DND-41 (cell line): Measurements from ENCODE around the gene EZH1.
A peak's percentile ranks its signal among the peaks of the same experiment; 100 is the strongest.

Experiments used
- ATAC-seq: fragments of 200-7000 bp; cut with Tn5 transposase; 3 replicates; pipeline ENCODE4 v1.9.1; 2021; ENCODE audit warnings: low read depth; ENCODE audit not compliant: insufficient read depth
- DNase-seq: peaks from one replicate; pipeline ENCODE4 v3.0.0-alpha.2; 2020
- H2AFZ ChIP-seq: 2 replicates; pipeline ENCODE4 v1.6.0; 2012; ENCODE audit warnings: low read depth, low read length
- H3K27ac ChIP-seq: 2 replicates; pipeline ENCODE4 v1.5.1; 2012; ENCODE audit warnings: low read length, inconsistent platforms
- H3K27me3 ChIP-seq: fragments of 200-600 bp; sonication (generic); 2 replicates; pipeline ENCODE4 v1.6.0; 2012; ENCODE audit warnings: low read length, mild to moderate bottlenecking, inconsistent platforms; ENCODE audit not compliant: insufficient read depth, poor library complexity
- H3K36me3 ChIP-seq: 2 replicates; pipeline ENCODE4 v1.5.1; 2012; ENCODE audit warnings: low read length, inconsistent platforms; ENCODE audit not compliant: insufficient read depth
- H3K4me1 ChIP-seq: 2 replicates; pipeline ENCODE4 v1.5.1; 2012; ENCODE audit warnings: mild to moderate bottlenecking, low read length; ENCODE audit not compliant: insufficient read depth
- H3K4me2 ChIP-seq: 2 replicates; pipeline ENCODE4 v1.6.0; 2012; ENCODE audit warnings: mild to moderate bottlenecking, moderate library complexity, low read length, inconsistent platforms; ENCODE audit not compliant: insufficient read depth
- H3K4me3 ChIP-seq, 2 experiments: fragments of 200-600 bp in 1 of 2; shearing (Covaris generic) in 1 of 2; 2 replicates each; pipeline ENCODE4 v1.5.1; 2012 to 2016; ENCODE audit warnings: inconsistent platforms in 2 of 2, low read length in 2 of 2, mild to moderate bottlenecking in 2 of 2, low read depth in 1 of 2, moderate library complexity in 1 of 2
- H3K79me2 ChIP-seq: 2 replicates; pipeline ENCODE4 v1.6.0; 2012; ENCODE audit warnings: low read length, inconsistent platforms; ENCODE audit not compliant: insufficient read depth
- H3K9ac ChIP-seq: 2 replicates; pipeline ENCODE4 v1.6.0; 2012; ENCODE audit warnings: low read depth, mild to moderate bottlenecking, inconsistent platforms, low read length, moderate library complexity
- H3K9me3 ChIP-seq: 2 replicates; pipeline ENCODE4 v1.5.1; 2012; ENCODE audit warnings: low read length, moderate library complexity, mild to moderate bottlenecking, inconsistent platforms; ENCODE audit not compliant: insufficient read depth, severe bottlenecking
- H4K20me1 ChIP-seq: 2 replicates; pipeline ENCODE4 v1.6.0; 2012; ENCODE audit warnings: low read length; ENCODE audit not compliant: insufficient read depth
- EZH2 ChIP-seq: IDR thresholded peaks from 3 replicates; pipeline ENCODE4 v1.6.1; 2012; ENCODE audit warnings: borderline replicate concordance, low read depth, mild to moderate bottlenecking, moderate library complexity, low read length, inconsistent platforms; ENCODE audit not compliant: severe bottlenecking
- TF ChIP-seq, protein P1 (sequence below): IDR thresholded peaks from 2 replicates; pipeline ENCODE4 v1.5.1; 2012; ENCODE audit warnings: borderline replicate concordance, low read length, moderate library complexity, mild to moderate bottlenecking; ENCODE audit not compliant: poor library complexity, severe bottlenecking; ENCODE audit errors: extremely low read depth

The EZH1 gene

DNA sequence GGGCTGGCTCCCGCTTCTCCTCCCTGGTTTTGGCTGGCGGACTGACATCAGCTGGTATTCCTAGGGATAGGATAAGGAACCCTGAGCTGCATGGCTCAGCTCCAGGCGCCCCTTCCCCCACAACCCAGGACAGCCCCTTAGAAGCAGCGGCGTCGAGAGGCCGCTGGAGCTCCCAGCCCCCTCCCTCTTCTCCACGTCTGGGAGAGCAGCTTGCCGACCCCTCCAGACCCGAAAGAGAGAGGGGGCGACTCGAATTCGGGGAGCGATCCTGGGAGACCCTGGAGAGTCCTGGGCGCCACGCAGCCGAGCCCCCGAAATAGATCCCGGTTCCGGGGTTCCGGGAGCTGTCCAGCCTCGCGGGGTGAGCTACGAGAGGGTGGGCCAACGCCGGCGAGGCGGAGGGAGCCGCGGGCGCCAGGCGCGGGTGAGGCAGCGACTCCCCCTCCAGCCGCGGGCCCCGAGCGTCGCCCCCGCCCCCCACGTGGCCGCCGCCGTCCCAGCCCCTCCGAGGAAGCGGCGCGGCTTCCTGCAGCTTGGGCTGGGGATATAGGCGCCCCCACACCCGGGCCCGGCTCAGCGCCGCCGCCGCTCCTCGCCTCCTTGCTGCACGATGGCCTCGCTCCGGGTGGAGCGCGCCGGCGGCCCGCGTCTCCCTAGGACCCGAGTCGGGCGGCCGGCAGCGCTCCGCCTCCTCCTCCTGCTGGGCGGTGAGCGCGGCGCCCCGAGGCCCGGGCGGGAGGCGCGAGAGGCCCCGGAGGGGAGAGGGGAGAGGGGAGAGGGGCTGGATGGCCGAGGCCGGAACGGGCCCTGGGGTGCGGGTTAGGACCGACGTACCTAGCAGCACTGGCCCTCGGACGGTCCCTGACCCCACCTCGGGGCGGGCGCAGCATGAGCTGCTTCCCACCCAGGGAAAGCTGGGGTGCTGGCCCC lies 16.1 kb upstream of the EZH1 start, which contains the start of gene RAMP2:
Gene RAMP2 (plus strand): TSS at position 576 of the 930 bp plus-strand sequence. CDS start 35 bp downstream, at position 611.
- peaks cover 19% of the 10 kb centered on the region for H3K4me1 ChIP-seq
- no peaks in the 10 kb centered on the region for H3K36me3 ChIP-seq
- TF ChIP-seq EZH2, result peak; percentile 64
- TF ChIP-seq, protein P1, sequence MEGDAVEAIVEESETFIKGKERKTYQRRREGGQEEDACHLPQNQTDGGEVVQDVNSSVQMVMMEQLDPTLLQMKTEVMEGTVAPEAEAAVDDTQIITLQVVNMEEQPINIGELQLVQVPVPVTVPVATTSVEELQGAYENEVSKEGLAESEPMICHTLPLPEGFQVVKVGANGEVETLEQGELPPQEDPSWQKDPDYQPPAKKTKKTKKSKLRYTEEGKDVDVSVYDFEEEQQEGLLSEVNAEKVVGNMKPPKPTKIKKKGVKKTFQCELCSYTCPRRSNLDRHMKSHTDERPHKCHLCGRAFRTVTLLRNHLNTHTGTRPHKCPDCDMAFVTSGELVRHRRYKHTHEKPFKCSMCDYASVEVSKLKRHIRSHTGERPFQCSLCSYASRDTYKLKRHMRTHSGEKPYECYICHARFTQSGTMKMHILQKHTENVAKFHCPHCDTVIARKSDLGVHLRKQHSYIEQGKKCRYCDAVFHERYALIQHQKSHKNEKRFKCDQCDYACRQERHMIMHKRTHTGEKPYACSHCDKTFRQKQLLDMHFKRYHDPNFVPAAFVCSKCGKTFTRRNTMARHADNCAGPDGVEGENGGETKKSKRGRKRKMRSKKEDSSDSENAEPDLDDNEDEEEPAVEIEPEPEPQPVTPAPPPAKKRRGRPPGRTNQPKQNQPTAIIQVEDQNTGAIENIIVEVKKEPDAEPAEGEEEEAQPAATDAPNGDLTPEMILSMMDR, result no peak
- ATAC-seq, result peak; percentile 78
- H3K4me2 ChIP-seq, result peak within 1 kb of the TSS; percentile 74
- H3K9ac ChIP-seq, result peak within 1 kb of the TSS; percentile 56
- H3K27ac ChIP-seq, result no peak within 1 kb of the TSS
- H3K9me3 ChIP-seq, result no peaks in the 10 kb centered on the region
- peaks cover 36% of the 10 kb centered on the region for H3K27me3 ChIP-seq
- H4K20me1 ChIP-seq, result no peaks in the 10 kb centered on the region
- H3K79me2 ChIP-seq, result no peaks in the 10 kb centered on the region
- peak within 1 kb of the TSS; percentile 12 to 56; a peak in 3 of 4 replicates for H3K4me3 ChIP-seq
- DNase-seq, result peak; percentile 53
- H2AFZ ChIP-seq, result peak within 1 kb of the TSS; percentile 65

DNA sequence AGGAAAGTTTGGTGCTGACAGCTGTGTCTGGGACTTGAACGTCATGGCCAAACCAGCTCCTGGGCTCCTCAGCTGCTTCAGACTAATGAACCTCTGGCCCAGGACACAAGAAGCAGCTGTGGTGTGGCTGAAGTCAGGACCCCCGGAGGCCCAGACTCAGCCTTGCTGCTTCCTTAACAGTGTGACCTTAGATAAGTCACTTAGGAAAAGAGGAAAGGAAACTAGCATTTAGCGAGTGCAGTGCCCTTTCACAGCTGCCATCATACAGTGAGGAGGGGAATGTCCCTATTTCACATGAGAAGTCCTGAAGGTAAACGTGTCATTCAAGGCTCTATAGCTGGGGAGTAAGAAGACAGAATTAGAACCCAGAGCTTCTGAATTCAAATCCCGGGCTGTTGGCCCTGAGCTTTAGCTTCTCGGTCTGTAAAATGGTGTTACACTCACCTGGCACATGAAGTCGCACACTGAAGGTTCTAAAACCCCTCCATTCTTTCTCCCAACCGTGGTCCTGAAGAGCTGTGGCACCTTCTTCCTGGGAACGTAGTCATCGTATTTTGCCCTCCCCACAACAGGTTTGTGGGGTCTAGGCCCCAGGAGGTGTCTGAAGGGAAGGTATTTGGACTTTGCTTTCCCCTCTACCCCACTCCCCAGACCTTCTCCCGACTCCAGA lies 15.3 kb upstream of the EZH1 start:
- TF ChIP-seq EZH2, result no peak
- TF ChIP-seq, protein P1, result no peak
- Histone ChIP-seq H3K9ac (no peak overlapping the region; the same call in 1 of the 2 replicates), H3K4me1 (peaks cover 19% of the 10 kb centered on the region), H3K79me2 (no peaks in the 10 kb centered on the region), H3K27ac (no peak overlapping the region), H3K9me3 (no peaks in the 10 kb centered on the region), H2AFZ (peak overlapping the region; percentile 65; the same call in 1 of the 2 replicates), H3K4me3 (no peak overlapping the region), H3K4me2 (peak overlapping the region; percentile 74; the same call in 1 of the 2 replicates), H4K20me1 (no peaks in the 10 kb centered on the region), H3K36me3 (no peaks in the 10 kb centered on the region), H3K27me3 (peaks cover 36% of the 10 kb centered on the region)
- ATAC-seq (no peak), DNase-seq (no peak)

DNA sequence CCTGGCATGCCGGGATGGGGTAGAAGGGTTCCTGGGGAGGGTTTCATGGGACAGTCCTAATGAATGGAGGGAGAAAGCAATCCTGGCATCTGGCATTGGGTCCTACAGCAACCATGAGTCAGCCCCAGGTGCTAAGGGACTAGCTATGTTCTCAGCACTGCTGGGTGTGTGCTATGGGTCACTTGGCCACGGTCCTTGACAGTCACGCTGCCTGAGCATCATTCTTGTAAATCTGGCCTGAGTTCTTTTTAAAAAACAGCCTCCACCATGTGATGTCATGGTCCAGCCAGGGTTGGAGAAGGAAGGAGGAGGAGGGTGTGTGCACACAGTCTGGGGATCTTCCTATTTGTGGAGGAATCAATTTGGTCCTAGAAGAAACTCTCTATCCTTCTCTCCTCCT lies 9.9 kb upstream of the EZH1 start:
- Histone ChIP-seq H3K4me2 (no peak overlapping the region), H3K9me3 (no peaks in the 10 kb centered on the region), H3K36me3 (no peaks in the 10 kb centered on the region), H3K79me2 (no peaks in the 10 kb centered on the region), H3K4me3 (no peak overlapping the region), H4K20me1 (no peaks in the 10 kb centered on the region), H3K27me3 (peaks cover 23% of the 10 kb centered on the region), H3K9ac (no peak overlapping the region), H2AFZ (no peak overlapping the region), H3K4me1 (no peaks in the 10 kb centered on the region), H3K27ac (no peak overlapping the region)
- ATAC-seq (no peak), DNase-seq (no peak)
- no peak for TF ChIP-seq EZH2
- TF ChIP-seq, protein P1, result no peak
